Iris pigment epithelial cell (primary cell): ENCODE data around the gene KIF4B.
A peak's percentile ranks its signal among the peaks of the same experiment; 100 is the strongest.
"Not testable (repeated sequence)": the region's sequence is repeated elsewhere in the genome, so short reads cannot be mapped to it uniquely, and the experiment has no call there.

Source experiments
- DNase-seq: peaks from one replicate; pipeline ENCODE4 v3.0.0-alpha.2; 2011; ENCODE audit warnings: low read depth

Gene KIF4B

GRCh38 chr5:155013526-155013925 is at the start of gene KIF4B:
Gene KIF4B, plus strand, starts transcription at chr5:155013755. Its CDS starts 105 bp downstream, at chr5:155013860.
- no peak for DNase-seq

GRCh38 chr5:154966081-154966841 is 47.3 kb upstream of the KIF4B start:
- DNase-seq = peak; percentile 30

GRCh38 chr5:154966874-154967273 is 46.7 kb upstream of the KIF4B start:
- no peak for DNase-seq

- peak; percentile 20 for DNase-seq
These were observed 46.0 kb upstream of the KIF4B start for GRCh38 chr5:154967421-154968024.

- no peak for DNase-seq
These were observed 44.6 kb upstream of the KIF4B start for GRCh38 chr5:154968953-154969352.

DNA sequence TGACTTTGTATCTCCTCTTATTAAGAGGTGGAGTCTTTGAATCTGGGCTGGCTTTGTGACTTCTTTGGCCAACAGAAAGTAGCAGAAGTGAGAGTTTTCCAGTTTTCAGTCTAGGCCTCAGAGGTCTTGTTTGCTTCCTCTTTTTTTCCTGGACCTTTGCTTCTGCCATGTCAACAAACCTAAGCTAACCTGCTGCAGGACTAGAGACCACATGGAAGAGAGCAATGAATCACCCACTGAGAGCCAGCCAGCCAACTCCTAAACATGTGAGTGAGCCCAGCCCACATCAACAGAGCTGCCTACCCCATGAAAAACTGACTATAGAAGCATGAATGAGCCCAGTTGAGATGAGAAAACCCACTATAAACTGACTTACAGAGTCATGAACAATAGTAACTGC is 42.8 kb upstream of the KIF4B start:
- peak; percentile 74 for DNase-seq

- peak; percentile 23 for DNase-seq
These were observed 42.1 kb upstream of the KIF4B start for GRCh38 chr5:154971501-154971900.

- DNase-seq = peak; percentile 50
These were observed 41.0 kb upstream of the KIF4B start for GRCh38 chr5:154972476-154973080.

DNA sequence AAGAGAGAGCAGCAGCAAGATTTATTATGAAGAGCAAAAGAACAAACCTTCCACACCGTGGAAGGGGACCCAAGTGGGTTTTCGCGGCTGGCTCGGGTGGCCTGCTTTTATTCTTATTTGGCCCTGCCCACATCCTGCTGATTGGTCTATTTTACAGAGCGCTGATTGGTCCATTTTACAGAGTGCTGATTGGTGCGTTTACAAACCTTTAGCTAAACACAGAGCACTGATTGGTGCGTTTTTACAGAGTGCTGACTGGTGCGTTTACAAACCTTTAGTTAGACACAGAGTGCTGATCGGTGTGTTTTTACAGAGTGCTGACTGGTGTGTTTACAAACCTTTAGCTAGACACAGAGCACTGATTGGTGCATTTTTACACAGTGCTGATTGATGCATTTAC is 37.5 kb upstream of the KIF4B start:
- DNase-seq = not testable (repeated sequence)

DNA sequence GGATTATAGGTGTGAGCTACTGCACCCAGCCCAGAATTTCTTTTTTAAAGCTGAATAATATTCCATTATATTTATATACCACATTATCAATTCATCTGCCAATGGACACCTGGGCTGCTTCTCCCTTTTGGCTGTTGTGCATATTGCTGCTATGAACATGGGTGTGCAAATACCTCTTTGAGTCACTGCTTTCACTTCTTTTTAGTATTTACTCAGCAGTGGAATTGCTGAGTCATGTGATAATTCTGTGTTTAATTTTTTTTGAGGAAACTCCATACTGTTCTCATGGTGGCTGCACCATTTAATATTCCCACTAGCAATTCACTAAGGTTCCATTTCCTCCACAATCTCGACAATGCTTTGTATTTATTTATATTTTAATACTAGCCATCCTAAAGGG is 36.1 kb upstream of the KIF4B start:
- DNase-seq = peak; percentile 59

GRCh38 chr5:154978294-154978693 is 35.3 kb upstream of the KIF4B start:
- DNase-seq = not testable (repeated sequence)

GRCh38 chr5:154984946-154985516 is 28.5 kb upstream of the KIF4B start:
- DNase-seq = no peak

DNA sequence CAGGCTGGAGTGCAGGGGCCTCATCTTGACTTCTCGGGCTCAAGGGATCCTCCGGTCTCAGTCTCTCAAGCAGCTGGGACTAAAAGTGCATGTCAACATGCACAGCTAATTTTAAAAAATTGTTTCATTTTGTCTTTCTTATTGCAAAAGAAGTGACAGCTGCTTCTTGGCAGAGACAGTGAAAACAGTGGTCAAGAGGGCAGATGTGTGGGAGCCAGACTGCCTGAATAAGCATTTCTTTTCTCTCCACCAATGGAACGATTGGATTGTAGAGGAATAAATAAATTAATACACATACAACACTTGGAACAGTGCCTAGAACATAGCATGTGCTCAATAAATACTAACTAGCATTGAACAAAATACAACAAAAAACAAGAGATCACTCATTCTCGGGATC is 27.4 kb upstream of the KIF4B start:
- peak; percentile 58 for DNase-seq

DNA sequence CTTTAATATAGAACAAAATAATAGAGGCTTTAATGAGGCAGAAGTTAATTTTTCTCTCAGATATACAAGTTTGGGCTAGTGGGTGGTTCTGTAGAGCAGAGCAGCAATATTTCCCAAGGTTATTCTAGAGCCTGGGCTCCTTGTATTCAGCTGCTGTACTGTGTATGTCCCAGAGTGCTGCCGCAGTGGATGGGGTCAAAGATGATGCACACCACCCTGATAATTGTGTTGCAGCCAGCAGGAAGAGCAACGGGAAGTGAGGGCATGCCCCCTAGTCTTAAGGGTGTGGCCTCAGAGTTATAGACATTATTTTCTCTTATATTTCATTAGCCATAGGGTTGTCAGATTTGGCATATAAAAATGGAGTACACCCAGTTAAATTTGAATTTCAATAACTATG is 23.9 kb upstream of the KIF4B start:
- no peak for DNase-seq

DNA sequence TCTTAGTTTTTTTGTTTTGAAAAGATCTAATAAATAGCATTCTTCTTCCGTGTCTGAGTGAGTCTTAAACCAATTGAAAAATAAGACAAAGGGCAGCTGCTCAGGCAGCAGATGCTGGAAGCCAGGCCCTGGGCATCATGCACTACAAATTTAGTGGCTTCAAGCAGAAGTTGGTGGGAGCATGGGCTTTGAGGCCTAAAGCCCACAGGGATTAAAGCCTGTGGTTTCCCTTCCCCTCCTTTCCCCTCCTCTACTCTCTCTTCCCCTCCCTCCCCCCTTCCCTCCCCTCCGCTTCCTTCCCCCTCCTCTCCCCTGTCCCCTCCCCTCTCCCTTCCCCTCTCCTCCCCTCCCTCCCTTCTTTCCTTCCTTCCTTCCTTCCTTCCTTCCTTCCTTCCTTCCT is 20.1 kb upstream of the KIF4B start:
- DNase-seq = no peak

GRCh38 chr5:154995679-154996078 is 17.9 kb upstream of the KIF4B start:
- DNase-seq = no peak

- DNase-seq = peak; percentile 35
These were observed 15.8 kb upstream of the KIF4B start for GRCh38 chr5:154997746-154998145.

DNA sequence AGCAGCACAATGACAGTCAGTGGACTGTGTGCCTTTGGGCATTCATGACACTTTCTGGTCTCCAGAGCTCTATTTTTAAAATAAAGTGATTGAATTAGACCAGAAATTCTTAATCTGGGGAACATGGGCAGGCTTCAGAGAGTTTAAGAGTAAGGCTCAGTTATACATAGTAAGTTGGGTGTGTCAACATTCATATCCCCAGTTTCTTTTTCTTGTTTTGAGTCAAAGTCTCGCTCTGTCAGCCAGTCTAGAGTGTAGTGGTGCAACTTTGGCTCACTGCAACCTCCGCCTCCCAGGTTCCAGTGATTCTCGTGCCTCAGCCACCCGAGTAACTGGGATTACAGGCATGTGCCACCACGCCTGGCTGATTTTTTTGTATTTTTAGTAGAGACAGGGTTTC is 13.7 kb upstream of the KIF4B start:
- DNase-seq = no peak

DNA sequence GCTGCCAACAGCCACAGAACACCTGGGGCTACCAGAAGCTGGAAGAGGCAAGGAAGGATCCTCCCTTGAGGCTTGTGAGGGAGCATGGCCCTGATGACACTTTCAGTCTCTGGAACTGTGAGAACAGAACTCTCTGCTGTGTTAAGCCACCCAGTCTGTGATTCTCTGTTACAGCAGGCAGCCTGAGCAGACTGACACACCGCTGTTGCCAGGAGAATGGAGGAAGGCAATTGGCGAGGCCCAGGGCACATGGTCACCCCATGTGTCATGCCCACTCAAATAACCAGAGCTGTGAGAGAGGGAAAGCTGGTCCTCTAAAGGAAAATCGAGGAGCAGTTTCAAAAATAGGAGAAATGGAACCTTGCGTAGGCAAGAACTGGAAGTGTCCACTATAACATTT is 12.0 kb upstream of the KIF4B start:
- DNase-seq = no peak

GRCh38 chr5:155002722-155003121 is 10.8 kb upstream of the KIF4B start:
- not testable (repeated sequence) for DNase-seq

- peak; percentile 29 for DNase-seq
These were observed 9.3 kb upstream of the KIF4B start for GRCh38 chr5:155004138-155004744.

GRCh38 chr5:155006265-155006664 is 7.3 kb upstream of the KIF4B start:
- not testable (repeated sequence) for DNase-seq

- peak; percentile 16 for DNase-seq
These were observed 4.9 kb upstream of the KIF4B start for GRCh38 chr5:155008669-155009068.
